Fibroblast of mammary gland (primary cell): ENCODE measurements around the gene RNU7-1.

Experiments
- DNase-seq: peaks from one replicate; pipeline ENCODE4 v3.0.0-alpha.2; 2010; ENCODE audit warnings: low read depth
- H3K4me3 ChIP-seq: 2 replicates; pipeline ENCODE4 v1.5.1; 2011; ENCODE audit warnings: low read depth, mild to moderate bottlenecking, low read length, moderate library complexity; ENCODE audit not compliant: control insufficient read depth
- TF ChIP-seq, protein P1 (sequence below): conservative IDR thresholded peaks from 2 replicates; pipeline ENCODE4 v1.5.1; 2011; ENCODE audit warnings: low read depth, low read length, inconsistent platforms; ENCODE audit not compliant: control insufficient read depth, insufficient read depth

RNU7-1 gene

DNA sequence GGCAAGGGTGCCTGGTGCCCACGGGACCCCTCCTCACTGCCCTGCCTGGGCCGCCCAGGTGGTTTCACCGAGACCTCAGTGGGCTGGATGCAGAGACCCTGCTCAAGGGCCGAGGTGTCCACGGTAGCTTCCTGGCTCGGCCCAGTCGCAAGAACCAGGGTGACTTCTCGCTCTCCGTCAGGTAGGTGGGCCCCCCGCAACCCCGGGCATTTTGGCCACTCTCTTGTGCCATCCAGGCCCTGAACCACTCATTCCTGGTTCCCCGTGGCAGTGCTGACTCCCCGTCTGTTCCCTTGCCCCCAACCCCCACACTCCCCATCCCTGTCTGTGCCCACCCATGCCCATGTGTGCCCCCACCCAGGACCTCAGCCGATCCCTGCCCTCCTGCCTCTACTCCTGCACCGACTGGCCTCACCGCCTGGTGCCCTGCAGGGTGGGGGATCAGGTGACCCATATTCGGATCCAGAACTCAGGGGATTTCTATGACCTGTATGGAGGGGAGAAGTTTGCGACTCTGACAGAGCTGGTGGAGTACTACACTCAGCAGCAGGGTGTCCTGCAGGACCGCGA, 8.0 kb downstream of the RNU7-1 start:
- no peak overlapping the region for H3K4me3 ChIP-seq
- TF ChIP-seq, protein P1, sequence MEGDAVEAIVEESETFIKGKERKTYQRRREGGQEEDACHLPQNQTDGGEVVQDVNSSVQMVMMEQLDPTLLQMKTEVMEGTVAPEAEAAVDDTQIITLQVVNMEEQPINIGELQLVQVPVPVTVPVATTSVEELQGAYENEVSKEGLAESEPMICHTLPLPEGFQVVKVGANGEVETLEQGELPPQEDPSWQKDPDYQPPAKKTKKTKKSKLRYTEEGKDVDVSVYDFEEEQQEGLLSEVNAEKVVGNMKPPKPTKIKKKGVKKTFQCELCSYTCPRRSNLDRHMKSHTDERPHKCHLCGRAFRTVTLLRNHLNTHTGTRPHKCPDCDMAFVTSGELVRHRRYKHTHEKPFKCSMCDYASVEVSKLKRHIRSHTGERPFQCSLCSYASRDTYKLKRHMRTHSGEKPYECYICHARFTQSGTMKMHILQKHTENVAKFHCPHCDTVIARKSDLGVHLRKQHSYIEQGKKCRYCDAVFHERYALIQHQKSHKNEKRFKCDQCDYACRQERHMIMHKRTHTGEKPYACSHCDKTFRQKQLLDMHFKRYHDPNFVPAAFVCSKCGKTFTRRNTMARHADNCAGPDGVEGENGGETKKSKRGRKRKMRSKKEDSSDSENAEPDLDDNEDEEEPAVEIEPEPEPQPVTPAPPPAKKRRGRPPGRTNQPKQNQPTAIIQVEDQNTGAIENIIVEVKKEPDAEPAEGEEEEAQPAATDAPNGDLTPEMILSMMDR = no peak
- no peak for DNase-seq

DNA sequence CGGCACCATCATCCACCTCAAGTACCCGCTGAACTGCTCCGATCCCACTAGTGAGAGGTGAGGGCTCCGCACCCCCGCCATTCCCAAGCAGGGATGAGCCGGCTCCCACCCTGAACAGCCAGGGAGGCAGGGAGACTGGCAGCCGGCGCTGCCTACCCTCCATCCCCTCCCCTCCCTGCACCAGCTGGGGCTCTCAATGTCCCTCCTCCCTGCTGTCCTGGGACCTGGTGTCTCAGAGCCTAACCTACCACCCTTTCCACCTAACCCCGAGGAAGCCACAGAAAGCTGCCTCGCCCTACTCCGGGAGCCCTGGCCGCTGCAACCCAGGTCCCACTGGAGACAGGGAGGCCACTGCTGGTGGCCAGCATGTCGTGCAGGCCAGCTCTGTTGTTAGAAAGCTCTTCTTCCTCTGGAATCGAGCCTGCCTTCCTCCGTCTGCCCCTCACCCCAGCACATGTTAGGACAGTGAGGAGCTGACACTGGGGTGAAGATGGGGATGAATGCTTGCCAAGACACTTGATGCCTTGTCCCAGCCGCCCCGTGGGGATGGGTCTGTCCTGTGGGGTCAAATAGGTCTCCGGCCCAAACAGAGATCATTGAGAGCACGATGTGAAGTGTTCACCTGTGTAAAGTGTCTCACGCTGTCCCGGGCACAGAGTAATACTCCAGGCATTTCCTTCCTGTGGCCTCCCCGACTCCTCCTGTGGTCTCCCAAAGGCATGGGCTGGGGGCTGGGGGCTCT, 8.7 kb downstream of the RNU7-1 start:
- DNase-seq = no peak
- no peak overlapping the region for H3K4me3 ChIP-seq

GRCh38 chr12:6952863-6953441, 9.3 kb downstream of the RNU7-1 start:
- no peak for DNase-seq
- H3K4me3 ChIP-seq = no peak overlapping the region
- TF ChIP-seq, protein P1 = no peak

More for the DNA sequence above, 8.7 kb downstream of the RNU7-1 start:
- TF ChIP-seq, protein P1 = no peak

GRCh38 chr12:6953442-6954315, 10.1 kb downstream of the RNU7-1 start:
- H3K4me3 ChIP-seq = no peak overlapping the region
- TF ChIP-seq, protein P1 = no peak
- DNase-seq = no peak

- no peak overlapping the region for H3K4me3 ChIP-seq
- DNase-seq = no peak
- TF ChIP-seq, protein P1 = no peak
These were observed 10.9 kb downstream of the RNU7-1 start for GRCh38 chr12:6954316-6955107.
